VCaP (cell line): ENCODE data around the gene GZMM.
A peak's percentile ranks its signal among the peaks of the same experiment; 100 is the strongest.

Source experiments
- H3K27ac ChIP-seq: fragments of 450-650 bp; 2 replicates; pipeline ENCODE4 v1.5.1; 2017
- TF ChIP-seq, protein P1 (sequence below): fragments of 450-650 bp; conservative IDR thresholded peaks from 2 replicates; pipeline ENCODE4 v1.5.1; 2017; ENCODE audit warnings: mild to moderate bottlenecking, moderate library complexity

GZMM gene

DNA sequence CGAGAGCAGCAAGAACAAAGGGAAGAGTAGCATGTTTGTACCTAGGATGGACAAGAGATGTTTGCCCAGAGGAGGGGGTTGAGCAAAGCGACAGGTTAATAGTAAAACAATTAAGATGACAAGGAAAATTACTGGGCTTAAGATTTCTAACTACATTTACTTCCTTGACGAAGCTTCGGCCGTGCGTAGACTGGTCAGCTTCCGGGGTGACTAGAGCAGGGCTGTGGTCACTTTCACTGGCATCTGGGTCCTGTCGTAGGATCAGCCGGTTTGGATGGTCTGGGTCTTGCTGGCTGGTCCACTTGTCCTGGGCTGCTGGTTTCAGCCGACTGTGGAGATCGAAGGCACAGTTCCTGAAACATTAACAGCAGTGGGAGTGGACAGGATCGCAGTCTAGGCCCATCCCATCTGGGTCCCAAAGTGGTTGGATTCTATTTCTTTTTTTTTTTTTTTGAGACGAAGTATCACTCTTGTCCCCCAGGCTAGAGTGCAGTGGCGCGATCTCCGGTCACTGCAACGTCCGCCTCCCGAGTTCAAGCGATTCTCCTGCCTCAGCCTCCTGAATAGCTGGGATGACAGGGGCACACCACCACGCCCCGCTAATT, 23.5 kb downstream of the GZMM start:
- TF ChIP-seq, protein P1, sequence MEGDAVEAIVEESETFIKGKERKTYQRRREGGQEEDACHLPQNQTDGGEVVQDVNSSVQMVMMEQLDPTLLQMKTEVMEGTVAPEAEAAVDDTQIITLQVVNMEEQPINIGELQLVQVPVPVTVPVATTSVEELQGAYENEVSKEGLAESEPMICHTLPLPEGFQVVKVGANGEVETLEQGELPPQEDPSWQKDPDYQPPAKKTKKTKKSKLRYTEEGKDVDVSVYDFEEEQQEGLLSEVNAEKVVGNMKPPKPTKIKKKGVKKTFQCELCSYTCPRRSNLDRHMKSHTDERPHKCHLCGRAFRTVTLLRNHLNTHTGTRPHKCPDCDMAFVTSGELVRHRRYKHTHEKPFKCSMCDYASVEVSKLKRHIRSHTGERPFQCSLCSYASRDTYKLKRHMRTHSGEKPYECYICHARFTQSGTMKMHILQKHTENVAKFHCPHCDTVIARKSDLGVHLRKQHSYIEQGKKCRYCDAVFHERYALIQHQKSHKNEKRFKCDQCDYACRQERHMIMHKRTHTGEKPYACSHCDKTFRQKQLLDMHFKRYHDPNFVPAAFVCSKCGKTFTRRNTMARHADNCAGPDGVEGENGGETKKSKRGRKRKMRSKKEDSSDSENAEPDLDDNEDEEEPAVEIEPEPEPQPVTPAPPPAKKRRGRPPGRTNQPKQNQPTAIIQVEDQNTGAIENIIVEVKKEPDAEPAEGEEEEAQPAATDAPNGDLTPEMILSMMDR = no peak
- H3K27ac ChIP-seq = no peak overlapping the region

DNA sequence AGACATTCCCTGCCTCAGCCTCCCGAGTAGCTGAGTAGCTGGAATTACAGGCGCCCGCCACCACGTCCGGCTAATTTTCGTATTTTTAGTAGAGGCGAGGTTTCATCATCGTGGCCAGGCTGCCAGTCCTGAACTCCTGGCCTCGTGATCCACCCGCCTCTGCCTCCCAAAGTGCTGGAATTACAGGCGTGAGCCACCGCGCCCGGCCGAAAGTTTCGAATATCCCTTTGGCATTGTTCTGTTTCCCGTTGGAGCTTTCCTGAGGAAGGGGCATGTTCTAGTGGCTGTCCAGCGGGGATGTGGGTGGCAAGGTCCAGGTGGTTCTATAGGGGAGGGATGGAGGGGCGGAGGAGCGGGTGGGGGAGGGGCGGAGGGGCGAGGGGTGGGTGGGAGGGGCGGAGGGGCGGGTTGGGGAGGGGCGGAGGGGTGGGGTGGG, 26.4 kb downstream of the GZMM start:
- TF ChIP-seq, protein P1 = no peak
- no peak overlapping the region for H3K27ac ChIP-seq

DNA sequence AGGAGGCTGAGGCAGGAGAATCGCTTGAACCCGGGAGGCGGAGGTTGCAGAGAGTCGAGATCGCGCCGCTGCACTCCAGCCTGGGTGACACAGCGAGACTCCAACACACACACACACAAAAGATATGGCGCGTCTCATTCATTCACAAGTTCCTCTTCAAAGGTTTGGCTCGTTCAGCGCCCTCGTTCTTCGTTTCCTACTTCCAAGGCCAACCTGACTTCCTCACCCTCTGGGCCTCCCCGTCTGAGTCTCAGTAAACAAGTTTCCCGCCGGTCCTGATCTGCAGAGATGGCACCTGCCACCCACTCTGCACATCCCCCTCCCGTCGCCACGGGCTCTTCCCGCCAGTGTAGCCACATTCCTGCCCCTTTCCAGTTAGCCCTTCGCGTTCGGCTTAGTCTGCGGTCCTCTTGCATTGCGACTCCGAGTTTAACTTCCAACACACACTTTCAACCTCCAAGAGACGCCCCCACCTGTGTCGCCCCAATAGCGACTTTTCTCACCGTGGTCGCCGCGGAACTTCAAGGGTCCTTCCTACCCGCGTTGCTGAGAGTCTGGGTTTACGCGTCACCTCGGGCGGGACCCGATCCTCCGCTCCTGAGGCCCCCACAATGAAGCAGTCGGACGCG, 27.2 kb downstream of the GZMM start:
- TF ChIP-seq, protein P1 = no peak
- peak overlapping the region; percentile 94 for H3K27ac ChIP-seq

DNA sequence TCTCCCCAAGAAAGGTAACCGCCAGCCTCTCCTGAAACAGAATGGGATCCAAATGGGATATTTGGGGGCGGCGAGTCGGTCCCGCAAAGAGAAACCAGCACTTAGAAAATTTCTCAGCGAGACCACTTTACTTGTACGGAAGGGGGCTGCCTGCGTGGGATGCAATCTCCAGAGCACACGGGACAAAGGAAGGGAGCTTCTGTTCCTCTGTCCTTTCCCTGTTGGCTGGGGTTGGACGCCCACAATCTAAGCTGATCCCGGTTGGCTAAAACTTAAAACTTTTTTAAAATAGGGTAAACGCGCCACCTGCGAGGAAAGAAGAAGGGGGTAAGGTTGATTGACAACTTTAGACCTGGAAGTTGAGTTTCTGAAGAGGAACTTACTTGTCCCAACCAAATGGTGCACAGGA, 27.7 kb downstream of the GZMM start:
- TF ChIP-seq, protein P1 = no peak
- peak overlapping the region; percentile 94 for H3K27ac ChIP-seq

DNA sequence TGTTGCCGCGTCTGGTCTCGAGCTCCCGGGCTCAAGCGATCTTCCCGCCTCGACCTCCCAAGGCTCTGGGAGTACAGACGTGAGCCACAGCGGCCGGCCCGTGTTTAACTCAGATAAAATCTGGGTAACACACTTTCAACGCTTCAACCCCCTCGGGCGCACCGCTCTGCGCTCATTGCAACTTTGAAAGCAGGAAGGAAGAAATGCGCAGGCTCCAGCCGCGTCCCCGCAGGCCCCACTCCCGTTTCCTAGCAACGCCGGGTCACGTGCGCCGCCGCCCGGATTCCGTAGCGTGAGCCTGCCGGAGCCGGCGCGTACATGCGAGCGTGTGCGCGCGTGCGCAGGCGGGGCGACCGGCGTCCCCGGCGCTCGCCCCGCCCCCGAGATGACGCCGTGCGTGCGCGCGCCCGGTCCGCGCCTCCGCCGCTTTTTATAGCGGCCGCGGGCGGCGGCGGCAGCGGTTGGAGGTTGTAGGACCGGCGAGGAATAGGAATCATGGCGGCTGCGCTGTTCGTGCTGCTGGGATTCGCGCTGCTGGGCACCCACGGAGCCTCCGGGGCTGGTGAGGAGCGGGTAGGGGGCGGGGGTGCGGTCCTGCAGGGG, 28.4 kb downstream of the GZMM start, which contains the start of gene BSG:
Gene BSG (plus strand): TSS at position 457 of the 603 bp plus-strand sequence. CDS start 39 bp downstream, at position 496.
- H3K27ac ChIP-seq = peak within 1 kb of the TSS; percentile 94
- TF ChIP-seq, protein P1 = no peak

DNA sequence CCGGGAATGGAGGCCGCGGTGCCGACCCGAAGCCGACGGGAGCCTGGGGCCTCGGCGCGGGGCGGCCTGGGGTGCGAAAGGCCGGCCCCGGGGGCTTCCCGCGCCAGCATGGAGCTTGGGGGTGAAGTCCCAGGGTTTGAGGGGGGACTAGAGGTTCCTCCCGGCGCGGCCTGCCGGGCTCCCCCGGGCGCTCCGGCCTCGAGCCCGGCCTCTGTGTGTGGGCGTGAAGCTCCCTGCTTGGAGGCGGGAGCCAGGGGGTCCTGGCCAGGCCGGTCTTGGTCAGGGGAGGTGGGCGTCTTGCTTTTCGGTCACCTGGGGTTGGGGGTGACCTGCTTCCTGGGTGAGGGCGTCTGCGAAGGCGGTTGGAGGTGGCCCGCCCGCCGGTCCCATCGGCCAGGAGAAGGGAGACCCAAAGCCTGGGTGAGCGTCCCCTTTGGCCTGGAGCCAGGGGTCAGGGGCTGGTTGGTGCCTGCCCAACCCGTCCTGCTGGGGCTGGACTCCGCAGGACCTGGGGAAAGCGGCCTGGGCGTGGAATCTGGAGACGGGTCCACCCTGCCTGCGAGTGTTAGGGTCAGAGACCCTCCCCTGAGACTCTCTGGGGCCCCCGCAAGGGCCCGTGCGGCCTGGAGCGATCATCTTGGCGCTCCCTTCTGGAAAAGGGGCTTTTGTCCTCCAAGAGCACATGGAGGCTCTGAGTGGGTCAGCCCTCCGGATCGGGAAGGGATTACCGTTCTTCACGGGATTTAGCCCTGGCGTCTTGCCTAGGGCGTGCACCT, 29.1 kb downstream of the GZMM start:
- TF ChIP-seq, protein P1 = no peak
- H3K27ac ChIP-seq = peak overlapping the region; percentile 94

DNA sequence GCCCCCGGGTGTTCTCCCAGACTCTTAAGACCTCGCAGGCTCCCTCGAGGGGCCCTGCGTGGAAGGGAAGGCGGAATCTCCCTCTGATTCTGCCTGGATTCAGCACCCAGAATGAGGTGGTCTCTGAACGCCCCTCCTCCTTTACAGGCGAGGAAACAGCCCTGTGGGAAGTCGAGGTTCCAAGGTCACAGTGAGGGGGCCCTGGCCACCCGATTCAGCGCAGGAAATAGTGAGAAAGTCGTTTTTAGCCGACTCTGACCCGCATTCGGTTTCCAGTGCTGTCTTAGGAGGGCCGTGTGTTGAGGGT, 29.6 kb downstream of the GZMM start:
- TF ChIP-seq, protein P1 = no peak
- peak overlapping the region; percentile 94 for H3K27ac ChIP-seq
